Keratinocyte (primary cell): Measurements from ENCODE around the gene GAPDHS. TPM values are rescaled to one million over a fixed set of nuclear protein-coding genes. Genes with fewer than 3 reads are reported as not detected.

Source experiments
- DNase-seq: peaks from one replicate; pipeline ENCODE4 v3.0.0-alpha.2; 2011; ENCODE audit warnings: low read depth, missing footprints, low spot score
- FAIRE-seq: peaks from 2 replicates; lab custom pipeline; 2011; peaks lifted over from hg19 to GRCh38; lab: Jason Lieb, UNC
- H2AFZ ChIP-seq: 2 replicates; pipeline ENCODE4 v1.6.0; 2012; ENCODE audit warnings: low read length, control low read depth, inconsistent platforms; ENCODE audit not compliant: control insufficient read depth
- H3K27ac ChIP-seq: 2 replicates; pipeline ENCODE4 v1.5.1; 2011; ENCODE audit warnings: low read length; ENCODE audit not compliant: control insufficient read depth, insufficient read depth
- H3K27me3 ChIP-seq: 3 replicates; pipeline ENCODE4 v1.6.0; 2011; ENCODE audit warnings: low read length; ENCODE audit not compliant: control insufficient read depth, insufficient read depth; ENCODE audit errors: extremely low read depth
- H3K36me3 ChIP-seq, 2 experiments: 2 replicates in 1 of 2; 3 replicates in 1 of 2; pipeline ENCODE4 v1.5.1; 2011; ENCODE audit warnings: low read length in 2 of 2, mild to moderate bottlenecking in 1 of 2; ENCODE audit not compliant: control insufficient read depth in 2 of 2, insufficient read depth in 2 of 2; ENCODE audit errors: extremely low read depth in 1 of 2
- H3K4me1 ChIP-seq: 3 replicates; pipeline ENCODE4 v1.5.1; 2011; ENCODE audit warnings: low read length; ENCODE audit not compliant: control insufficient read depth, insufficient read depth; ENCODE audit errors: extremely low read depth
- H3K4me2 ChIP-seq: 3 replicates; pipeline ENCODE4 v1.6.0; 2011; ENCODE audit warnings: low read depth, low read length; ENCODE audit not compliant: control insufficient read depth, insufficient read depth; ENCODE audit errors: extremely low read depth
- H3K4me3 ChIP-seq, 3 experiments: fragments of 200-600 bp in 1 of 3; sonication (generic) in 1 of 3; 2 replicates in 2 of 3; 3 replicates in 1 of 3; pipeline ENCODE4 v1.5.1; 2011 to 2016; ENCODE audit warnings: low read length in 3 of 3, mild to moderate bottlenecking in 3 of 3, control low read depth in 2 of 3, inconsistent platforms in 1 of 3, low read depth in 1 of 3, mixed read lengths in 1 of 3, mixed run types in 1 of 3, moderate library complexity in 1 of 3; ENCODE audit not compliant: control insufficient read depth in 2 of 3, insufficient read depth in 2 of 3; ENCODE audit errors: extremely low read depth in 1 of 3
- H3K79me2 ChIP-seq: 2 replicates; pipeline ENCODE4 v1.6.0; 2012; ENCODE audit warnings: low read length; ENCODE audit not compliant: control insufficient read depth, insufficient read depth
- H3K9ac ChIP-seq: 3 replicates; pipeline ENCODE4 v1.6.0; 2011; ENCODE audit warnings: low read length; ENCODE audit not compliant: control insufficient read depth, insufficient read depth; ENCODE audit errors: extremely low read depth
- H3K9me1 ChIP-seq: 3 replicates; pipeline ENCODE4 v1.6.0; 2011; ENCODE audit warnings: low read length; ENCODE audit not compliant: control insufficient read depth, insufficient read depth; ENCODE audit errors: extremely low read depth
- H3K9me3 ChIP-seq: 2 replicates; pipeline ENCODE4 v1.5.1; 2012; ENCODE audit warnings: low read depth, low read length; ENCODE audit not compliant: control insufficient read depth
- H4K20me1 ChIP-seq: 3 replicates; pipeline ENCODE4 v1.6.0; 2011; ENCODE audit warnings: low read length; ENCODE audit not compliant: control insufficient read depth, insufficient read depth; ENCODE audit errors: extremely low read depth
- CTCF ChIP-seq, 3 experiments: IDR thresholded peaks in 1 of 3; conservative IDR thresholded peaks in 1 of 3; optimal IDR thresholded peaks in 1 of 3; 2 replicates in 2 of 3; 3 replicates in 1 of 3; pipeline versions ENCODE3 to v1.5.1; 2011; ENCODE audit warnings: low read length in 3 of 3, mild to moderate bottlenecking in 3 of 3, moderate library complexity in 2 of 3, control low read depth in 1 of 3, inconsistent platforms in 1 of 3; ENCODE audit not compliant: insufficient read depth in 2 of 3; ENCODE audit errors: extremely low read depth in 1 of 3
- EZH2 ChIP-seq: IDR thresholded peaks from one replicate; pipeline ENCODE4 v1.6.1; 2012; ENCODE audit warnings: inconsistent platforms, mild to moderate bottlenecking, low read length, moderate library complexity
- dilution Hi-C: fragments of 300-500 bp; cut with MboI; formaldehyde crosslinking; loops from one replicate; pipeline ENCODE4 v1.7.0; 2020; ENCODE audit warnings: low sequenced_read_pairs; ENCODE audit not compliant: extremely low pct_ligation_motif_present
- polyA plus RNA-seq, 5 experiments: library from polyadenylated mRNA; depleted of rRNA in 3 of 5; stranded (reverse) in 3 of 5; stranded (forward) in 1 of 5; unstranded in 1 of 5; fragments of >200 nt; gene quantifications; 1 replicate in 1 of 5; 2 replicates in 3 of 5; 3 replicates in 1 of 5; pipeline versions ENCODE4 v1.2.1 to v1.2.3, GENCODE V29; 2011 to 2012; ENCODE audit warnings: missing spikeins in 2 of 5, low read depth in 1 of 5, low replicate concordance in 1 of 5

Gene GAPDHS
- polyA plus RNA-seq, 1 donor (not counting 4 experiments of a cell fraction or from before 2014, with no cell fraction given), result 0.08 TPM

GRCh38 chr19:35540356-35540927, 7.2 kb downstream of the GAPDHS start:
- H3K9me1 ChIP-seq, result no peaks in the 10 kb centered on the region
- FAIRE-seq, result no peak
- H2AFZ ChIP-seq, result no peak overlapping the region
- H3K36me3 ChIP-seq, result peaks cover 4 to 6% of the 10 kb centered on the region in 2 experiments
- no peaks in the 10 kb centered on the region for H3K9me3 ChIP-seq
- H3K4me3 ChIP-seq, result no peak overlapping the region
- no peaks in the 10 kb centered on the region for H4K20me1 ChIP-seq
- H3K4me1 ChIP-seq, result peaks cover 6% of the 10 kb centered on the region
- H3K79me2 ChIP-seq, result peaks cover 17% of the 10 kb centered on the region
- TF ChIP-seq EZH2 (no peak), CTCF (optimal IDR thresholded peaks at IDR 0.05 in 1 of 3, IDR thresholded peaks at IDR 0.05 in 1 of 3, conservative IDR thresholded peaks at IDR 0.05 in 1 of 3; ENCODE audit: extremely low read depth in 1 of 3, insufficient read depth in 2 of 3, low read length in 3 of 3) (no peak)
- dilution Hi-C loops, result no loop called here
- no peak overlapping the region for H3K9ac ChIP-seq
- H3K27me3 ChIP-seq, result no peaks in the 10 kb centered on the region
- no peak overlapping the region for H3K4me2 ChIP-seq
- H3K27ac ChIP-seq, result no peak overlapping the region
- no peak for DNase-seq

GRCh38 chr19:35542209-35542608, 9.0 kb downstream of the GAPDHS start:
- no peaks in the 10 kb centered on the region for H3K9me1 ChIP-seq
- H3K36me3 ChIP-seq, result peaks cover 6 to 9% of the 10 kb centered on the region in 2 experiments
- no peak for FAIRE-seq
- H3K4me1 ChIP-seq, result peaks cover 15% of the 10 kb centered on the region
- H2AFZ ChIP-seq, result no peak overlapping the region
- no peaks in the 10 kb centered on the region for H3K9me3 ChIP-seq
- no peaks in the 10 kb centered on the region for H3K27me3 ChIP-seq
- H3K4me2 ChIP-seq, result no peak overlapping the region
- H3K79me2 ChIP-seq, result peaks cover 32% of the 10 kb centered on the region
- TF ChIP-seq CTCF (optimal IDR thresholded peaks at IDR 0.05 in 1 of 3, IDR thresholded peaks at IDR 0.05 in 1 of 3, conservative IDR thresholded peaks at IDR 0.05 in 1 of 3; ENCODE audit: extremely low read depth in 1 of 3, insufficient read depth in 2 of 3, low read length in 3 of 3) (no peak), EZH2 (no peak)
- H4K20me1 ChIP-seq, result no peaks in the 10 kb centered on the region
- no peak overlapping the region for H3K9ac ChIP-seq
- dilution Hi-C loops, result no loop called here
- no peak overlapping the region for H3K4me3 ChIP-seq
- H3K27ac ChIP-seq, result no peak overlapping the region
- no peak for DNase-seq
